Measurements from ENCODE around the gene MFN2. TPM values are rescaled to one million over a fixed set of nuclear protein-coding genes. Genes with fewer than 3 reads are reported as not detected.

The MFN2 gene
- total and polyA plus RNA-seq, 9 of the 15 experiments (the other 6 are each of a cell fraction or from before 2014, with no cell fraction given) = 10.5 to 158 (median 87.1) TPM

DNA sequence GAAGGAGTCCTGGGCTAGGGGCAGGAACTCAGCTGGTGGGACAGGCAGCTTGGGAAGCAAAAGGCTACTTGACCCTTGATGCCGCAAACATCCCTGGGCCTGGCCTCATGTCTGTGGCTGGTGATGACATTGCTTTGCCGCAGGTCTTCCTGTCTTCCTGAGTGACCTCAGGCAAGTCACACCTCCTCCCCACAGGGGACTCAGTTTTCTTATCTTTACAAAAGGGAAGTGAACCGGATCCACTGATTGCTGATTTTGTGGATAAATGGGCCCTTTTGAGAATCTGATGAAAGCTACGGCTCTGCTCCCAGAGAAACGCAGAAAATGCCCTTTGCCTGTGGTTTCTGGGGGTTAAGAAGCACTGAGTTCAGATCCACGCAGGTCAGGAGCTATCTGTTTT is 25.0 kb upstream of the MFN2 start (continued):
- TF ChIP-seq PCBP1 (IDR thresholded peaks at IDR 0.05; ENCODE audit: low read depth, low read length, poor library complexity, severe bottlenecking) (no peak), IFI16 (CRISPR knock-in tag; IDR thresholded peaks at IDR 0.05) (no peak), JUN (IDR thresholded peaks at IDR 0.05; ENCODE audit: borderline replicate concordance, low read depth, low read length) (peak; percentile 62), JUN (CRISPR knock-in tag; IDR thresholded peaks at IDR 0.05; ENCODE audit: borderline replicate concordance) (no peak), EHMT2 (IDR thresholded peaks at IDR 0.05) (no peak), EP300 (IDR thresholded peaks at IDR 0.05; ENCODE audit: low read length) (peak; percentile 67), GTF2F1 (IDR thresholded peaks at IDR 0.05; ENCODE audit: low read depth, low read length) (no peak), GABPB1 (CRISPR knock-in tag; IDR thresholded peaks at IDR 0.05) (peak; percentile 36; the same call in 1 of the 2 replicates), ESRRB (CRISPR knock-in tag; IDR thresholded peaks at IDR 0.05; ENCODE audit: borderline replicate concordance) (no peak), CXXC5 (CRISPR knock-in tag; IDR thresholded peaks at IDR 0.05) (peak; percentile 74), BRF1 (IDR thresholded peaks at IDR 0.05; ENCODE audit: borderline replicate concordance, extremely low read depth, insufficient read length) (no peak), DPF2 (IDR thresholded peaks at IDR 0.05) (peak; percentile 61), ZEB2 (IDR thresholded peaks at IDR 0.05) (0 out of 2 replicates have a peak, but pooled peaks have one; percentile 47), HNRNPL (IDR thresholded peaks at IDR 0.05; ENCODE audit: low read depth, low read length) (no peak), SMARCE1 (IDR thresholded peaks at IDR 0.05) (peak; percentile 62; the same call in 1 of the 2 replicates), FOXP1 (CRISPR knock-in tag; IDR thresholded peaks at IDR 0.05) (no peak), BRD9 (IDR thresholded peaks at IDR 0.05; ENCODE audit: low read depth, partially characterized antibody) (no peak), ZNF143 (CRISPR knock-in tag; IDR thresholded peaks at IDR 0.05) (no peak)
- TF ChIP-seq, protein P1, sequence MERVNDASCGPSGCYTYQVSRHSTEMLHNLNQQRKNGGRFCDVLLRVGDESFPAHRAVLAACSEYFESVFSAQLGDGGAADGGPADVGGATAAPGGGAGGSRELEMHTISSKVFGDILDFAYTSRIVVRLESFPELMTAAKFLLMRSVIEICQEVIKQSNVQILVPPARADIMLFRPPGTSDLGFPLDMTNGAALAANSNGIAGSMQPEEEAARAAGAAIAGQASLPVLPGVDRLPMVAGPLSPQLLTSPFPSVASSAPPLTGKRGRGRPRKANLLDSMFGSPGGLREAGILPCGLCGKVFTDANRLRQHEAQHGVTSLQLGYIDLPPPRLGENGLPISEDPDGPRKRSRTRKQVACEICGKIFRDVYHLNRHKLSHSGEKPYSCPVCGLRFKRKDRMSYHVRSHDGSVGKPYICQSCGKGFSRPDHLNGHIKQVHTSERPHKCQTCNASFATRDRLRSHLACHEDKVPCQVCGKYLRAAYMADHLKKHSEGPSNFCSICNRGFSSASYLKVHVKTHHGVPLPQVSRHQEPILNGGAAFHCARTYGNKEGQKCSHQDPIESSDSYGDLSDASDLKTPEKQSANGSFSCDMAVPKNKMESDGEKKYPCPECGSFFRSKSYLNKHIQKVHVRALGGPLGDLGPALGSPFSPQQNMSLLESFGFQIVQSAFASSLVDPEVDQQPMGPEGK (CRISPR knock-in tag; IDR thresholded peaks at IDR 0.05; ENCODE audit: borderline replicate concordance) = no peak
- TF ChIP-seq, protein P2, sequence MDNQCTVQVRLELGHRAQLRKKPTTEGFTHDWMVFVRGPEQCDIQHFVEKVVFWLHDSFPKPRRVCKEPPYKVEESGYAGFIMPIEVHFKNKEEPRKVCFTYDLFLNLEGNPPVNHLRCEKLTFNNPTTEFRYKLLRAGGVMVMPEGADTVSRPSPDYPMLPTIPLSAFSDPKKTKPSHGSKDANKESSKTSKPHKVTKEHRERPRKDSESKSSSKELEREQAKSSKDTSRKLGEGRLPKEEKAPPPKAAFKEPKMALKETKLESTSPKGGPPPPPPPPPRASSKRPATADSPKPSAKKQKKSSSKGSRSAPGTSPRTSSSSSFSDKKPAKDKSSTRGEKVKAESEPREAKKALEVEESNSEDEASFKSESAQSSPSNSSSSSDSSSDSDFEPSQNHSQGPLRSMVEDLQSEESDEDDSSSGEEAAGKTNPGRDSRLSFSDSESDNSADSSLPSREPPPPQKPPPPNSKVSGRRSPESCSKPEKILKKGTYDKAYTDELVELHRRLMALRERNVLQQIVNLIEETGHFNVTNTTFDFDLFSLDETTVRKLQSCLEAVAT (IDR thresholded peaks at IDR 0.05) = no peak
- TF ChIP-seq, protein P3, sequence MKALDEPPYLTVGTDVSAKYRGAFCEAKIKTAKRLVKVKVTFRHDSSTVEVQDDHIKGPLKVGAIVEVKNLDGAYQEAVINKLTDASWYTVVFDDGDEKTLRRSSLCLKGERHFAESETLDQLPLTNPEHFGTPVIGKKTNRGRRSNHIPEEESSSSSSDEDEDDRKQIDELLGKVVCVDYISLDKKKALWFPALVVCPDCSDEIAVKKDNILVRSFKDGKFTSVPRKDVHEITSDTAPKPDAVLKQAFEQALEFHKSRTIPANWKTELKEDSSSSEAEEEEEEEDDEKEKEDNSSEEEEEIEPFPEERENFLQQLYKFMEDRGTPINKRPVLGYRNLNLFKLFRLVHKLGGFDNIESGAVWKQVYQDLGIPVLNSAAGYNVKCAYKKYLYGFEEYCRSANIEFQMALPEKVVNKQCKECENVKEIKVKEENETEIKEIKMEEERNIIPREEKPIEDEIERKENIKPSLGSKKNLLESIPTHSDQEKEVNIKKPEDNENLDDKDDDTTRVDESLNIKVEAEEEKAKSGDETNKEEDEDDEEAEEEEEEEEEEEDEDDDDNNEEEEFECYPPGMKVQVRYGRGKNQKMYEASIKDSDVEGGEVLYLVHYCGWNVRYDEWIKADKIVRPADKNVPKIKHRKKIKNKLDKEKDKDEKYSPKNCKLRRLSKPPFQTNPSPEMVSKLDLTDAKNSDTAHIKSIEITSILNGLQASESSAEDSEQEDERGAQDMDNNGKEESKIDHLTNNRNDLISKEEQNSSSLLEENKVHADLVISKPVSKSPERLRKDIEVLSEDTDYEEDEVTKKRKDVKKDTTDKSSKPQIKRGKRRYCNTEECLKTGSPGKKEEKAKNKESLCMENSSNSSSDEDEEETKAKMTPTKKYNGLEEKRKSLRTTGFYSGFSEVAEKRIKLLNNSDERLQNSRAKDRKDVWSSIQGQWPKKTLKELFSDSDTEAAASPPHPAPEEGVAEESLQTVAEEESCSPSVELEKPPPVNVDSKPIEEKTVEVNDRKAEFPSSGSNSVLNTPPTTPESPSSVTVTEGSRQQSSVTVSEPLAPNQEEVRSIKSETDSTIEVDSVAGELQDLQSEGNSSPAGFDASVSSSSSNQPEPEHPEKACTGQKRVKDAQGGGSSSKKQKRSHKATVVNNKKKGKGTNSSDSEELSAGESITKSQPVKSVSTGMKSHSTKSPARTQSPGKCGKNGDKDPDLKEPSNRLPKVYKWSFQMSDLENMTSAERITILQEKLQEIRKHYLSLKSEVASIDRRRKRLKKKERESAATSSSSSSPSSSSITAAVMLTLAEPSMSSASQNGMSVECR (CRISPR knock-in tag; IDR thresholded peaks at IDR 0.05) = no peak
- TF ChIP-seq, protein P4, sequence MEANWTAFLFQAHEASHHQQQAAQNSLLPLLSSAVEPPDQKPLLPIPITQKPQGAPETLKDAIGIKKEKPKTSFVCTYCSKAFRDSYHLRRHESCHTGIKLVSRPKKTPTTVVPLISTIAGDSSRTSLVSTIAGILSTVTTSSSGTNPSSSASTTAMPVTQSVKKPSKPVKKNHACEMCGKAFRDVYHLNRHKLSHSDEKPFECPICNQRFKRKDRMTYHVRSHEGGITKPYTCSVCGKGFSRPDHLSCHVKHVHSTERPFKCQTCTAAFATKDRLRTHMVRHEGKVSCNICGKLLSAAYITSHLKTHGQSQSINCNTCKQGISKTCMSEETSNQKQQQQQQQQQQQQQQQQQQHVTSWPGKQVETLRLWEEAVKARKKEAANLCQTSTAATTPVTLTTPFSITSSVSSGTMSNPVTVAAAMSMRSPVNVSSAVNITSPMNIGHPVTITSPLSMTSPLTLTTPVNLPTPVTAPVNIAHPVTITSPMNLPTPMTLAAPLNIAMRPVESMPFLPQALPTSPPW (CRISPR knock-in tag; IDR thresholded peaks at IDR 0.05) = peak; percentile 55; the same call in 1 of the 2 replicates
